Measurements from ENCODE around the gene CIROP. TPM values are rescaled to one million over a fixed set of nuclear protein-coding genes. Genes with fewer than 3 reads are reported as not detected.

Gene CIROP
- total RNA-seq, 4 donors from 2014 or later: not detected

- no peak overlapping the region for H3K4me3 ChIP-seq (ENCODE audit: low read depth, poor library complexity, severe bottlenecking)
- intact Hi-C loops (cut with DNase I; ENCODE audit: low total_unique reads): no loop called here
- WGBS, 2 donors: 57 to 59% methylated on average over 6 of the region's 6 CpGs
Observed at GRCh38 chr14:23137813-23138535, 33.2 kb upstream of the CIROP start.

GRCh38 chr14:23137192-23137812 lies 32.5 kb upstream of the CIROP start:
- no peak for DNase-seq (ENCODE audit: low spot score in 2 of 2)
- intact Hi-C loops (cut with DNase I; ENCODE audit: low total_unique reads): no loop called here

More at GRCh38 chr14:23137813-23138535, 33.2 kb upstream of the CIROP start:
- DNase-seq (ENCODE audit: low spot score in 2 of 2): no peak
- TF ChIP-seq CTCF (IDR thresholded peaks at IDR 0.05) (no peak), POLR2A (IDR thresholded peaks at IDR 0.05) (no peak)

GRCh38 chr14:23136566-23137133 lies 31.9 kb upstream of the CIROP start:
- intact Hi-C loops (cut with DNase I; ENCODE audit: low total_unique reads): no loop called here
- 88% methylated on average over 16 of the region's 16 CpGs for WGBS, 2 donors

More at GRCh38 chr14:23137192-23137812, 32.5 kb upstream of the CIROP start:
- H3K4me3 ChIP-seq (ENCODE audit: low read depth, poor library complexity, severe bottlenecking): no peak overlapping the region
- WGBS, 2 donors: 67 to 73% methylated on average over 11 of the region's 11 CpGs
- TF ChIP-seq CTCF (IDR thresholded peaks at IDR 0.05): no peak
- TF ChIP-seq POLR2A (IDR thresholded peaks at IDR 0.05): no peak

GRCh38 chr14:23132970-23133369 lies 28.2 kb upstream of the CIROP start:
- intact Hi-C loops (cut with DNase I; ENCODE audit: low total_unique reads): no loop called here
- no peak for DNase-seq (ENCODE audit: low spot score in 2 of 2)
- 49 to 50% methylated on average over 8 of the region's 8 CpGs for WGBS, 2 donors
- TF ChIP-seq CTCF (IDR thresholded peaks at IDR 0.05) (no peak), POLR2A (IDR thresholded peaks at IDR 0.05) (no peak)
- H3K4me3 ChIP-seq (ENCODE audit: low read depth, poor library complexity, severe bottlenecking): no peak overlapping the region

More at GRCh38 chr14:23136566-23137133, 31.9 kb upstream of the CIROP start:
- no peak overlapping the region for H3K4me3 ChIP-seq (ENCODE audit: low read depth, poor library complexity, severe bottlenecking)
- DNase-seq (ENCODE audit: low spot score in 2 of 2): no peak
- TF ChIP-seq POLR2A (IDR thresholded peaks at IDR 0.05) (no peak), CTCF (IDR thresholded peaks at IDR 0.05) (no peak)

- H3K4me3 ChIP-seq (ENCODE audit: low read depth, poor library complexity, severe bottlenecking): no peak overlapping the region
- WGBS, 2 donors: 82 to 89% methylated on average over 5 of the region's 5 CpGs
- intact Hi-C loops (cut with DNase I; ENCODE audit: low total_unique reads): no loop called here
- TF ChIP-seq POLR2A (IDR thresholded peaks at IDR 0.05) (no peak), CTCF (IDR thresholded peaks at IDR 0.05) (no peak)
- no peak for DNase-seq (ENCODE audit: low spot score in 2 of 2)
Observed at GRCh38 chr14:23131482-23131881, 26.7 kb upstream of the CIROP start.

All from lower leg skin (tissue), 4 donors.